ENCODE measurements around the gene ENDOV.

The ENDOV gene

DNA sequence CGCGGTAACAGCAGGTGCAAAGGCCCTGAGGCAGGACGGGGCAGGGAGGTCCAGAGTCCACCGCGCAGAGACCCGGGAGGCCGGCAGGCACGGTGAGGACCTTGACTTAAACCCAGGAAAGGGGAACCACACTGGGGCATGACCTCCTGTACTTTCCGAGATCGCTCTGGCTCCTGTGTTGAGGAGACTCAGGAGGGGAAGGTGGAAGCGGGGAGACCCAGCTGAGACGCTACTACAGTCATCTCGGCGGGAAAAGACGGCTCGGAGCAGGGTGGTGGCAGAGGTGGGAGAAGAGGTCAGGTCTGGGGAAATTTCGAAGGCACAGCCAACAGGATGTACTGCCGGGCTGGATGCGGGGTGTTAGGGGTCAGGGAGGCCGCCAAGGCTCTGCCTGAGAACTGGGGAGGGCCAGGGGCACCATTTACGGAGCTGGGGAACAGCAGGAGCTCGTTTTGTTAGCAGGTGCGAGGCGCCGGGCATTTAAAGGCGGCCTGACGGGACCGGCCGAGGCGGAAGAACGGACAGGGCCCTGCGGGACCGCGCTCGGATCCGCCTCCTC is 39.1 kb downstream of the ENDOV start:
- TF ChIP-seq, protein P1, sequence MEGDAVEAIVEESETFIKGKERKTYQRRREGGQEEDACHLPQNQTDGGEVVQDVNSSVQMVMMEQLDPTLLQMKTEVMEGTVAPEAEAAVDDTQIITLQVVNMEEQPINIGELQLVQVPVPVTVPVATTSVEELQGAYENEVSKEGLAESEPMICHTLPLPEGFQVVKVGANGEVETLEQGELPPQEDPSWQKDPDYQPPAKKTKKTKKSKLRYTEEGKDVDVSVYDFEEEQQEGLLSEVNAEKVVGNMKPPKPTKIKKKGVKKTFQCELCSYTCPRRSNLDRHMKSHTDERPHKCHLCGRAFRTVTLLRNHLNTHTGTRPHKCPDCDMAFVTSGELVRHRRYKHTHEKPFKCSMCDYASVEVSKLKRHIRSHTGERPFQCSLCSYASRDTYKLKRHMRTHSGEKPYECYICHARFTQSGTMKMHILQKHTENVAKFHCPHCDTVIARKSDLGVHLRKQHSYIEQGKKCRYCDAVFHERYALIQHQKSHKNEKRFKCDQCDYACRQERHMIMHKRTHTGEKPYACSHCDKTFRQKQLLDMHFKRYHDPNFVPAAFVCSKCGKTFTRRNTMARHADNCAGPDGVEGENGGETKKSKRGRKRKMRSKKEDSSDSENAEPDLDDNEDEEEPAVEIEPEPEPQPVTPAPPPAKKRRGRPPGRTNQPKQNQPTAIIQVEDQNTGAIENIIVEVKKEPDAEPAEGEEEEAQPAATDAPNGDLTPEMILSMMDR (IDR thresholded peaks at IDR 0.05; ENCODE audit: insufficient read depth, low read depth, low read length, missing control alignments) = no peak
- peak overlapping the region; percentile 78 for H3K4me3 ChIP-seq (ENCODE audit: low read length)
- no peak for DNase-seq (ENCODE audit: low read depth)

DNA sequence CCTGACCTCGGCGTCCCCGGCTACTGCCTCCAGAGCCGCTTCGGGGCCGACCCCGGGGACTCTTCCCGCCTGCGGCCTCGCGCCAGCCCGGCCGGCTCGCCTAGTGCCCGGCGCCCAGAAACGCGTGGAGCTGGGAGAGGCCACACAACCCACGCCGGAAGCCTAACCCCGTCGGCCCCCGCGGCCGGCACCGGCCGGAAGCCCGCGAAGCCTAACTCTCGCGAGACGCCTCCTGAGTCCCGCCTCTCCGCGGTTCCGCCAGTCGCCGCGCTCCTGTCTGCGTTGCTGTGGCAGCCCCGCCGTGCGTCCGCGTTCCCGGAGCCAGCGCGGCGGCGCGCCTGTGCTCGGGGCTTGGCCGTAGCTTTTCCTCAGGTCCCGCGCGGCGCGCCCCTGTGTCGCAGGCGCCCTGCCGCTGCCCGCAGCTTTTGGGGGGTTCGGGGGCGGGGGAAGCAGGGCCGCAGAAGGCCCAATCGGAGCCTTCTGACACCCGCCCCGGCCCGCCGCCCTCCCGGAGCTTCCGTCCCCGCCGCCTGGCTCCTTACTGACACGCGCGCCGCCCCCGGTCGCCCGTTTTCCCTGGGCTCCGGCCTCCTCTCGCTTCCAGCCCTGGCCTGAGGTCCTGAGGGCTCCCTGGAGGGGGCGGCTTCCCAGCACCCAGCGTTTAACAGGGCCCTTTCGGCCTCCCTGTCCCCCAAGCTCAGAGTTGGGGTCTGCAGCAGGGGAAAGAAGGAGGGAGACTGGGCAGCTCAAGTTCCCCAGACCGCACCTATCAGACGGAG is 39.8 kb downstream of the ENDOV start:
- H3K4me3 ChIP-seq (ENCODE audit: low read length) = peak overlapping the region; percentile 78
- peak; percentile 96 for DNase-seq (ENCODE audit: low read depth)
- TF ChIP-seq, protein P1 (IDR thresholded peaks at IDR 0.05; ENCODE audit: insufficient read depth, low read depth, low read length, missing control alignments) = no peak

DNA sequence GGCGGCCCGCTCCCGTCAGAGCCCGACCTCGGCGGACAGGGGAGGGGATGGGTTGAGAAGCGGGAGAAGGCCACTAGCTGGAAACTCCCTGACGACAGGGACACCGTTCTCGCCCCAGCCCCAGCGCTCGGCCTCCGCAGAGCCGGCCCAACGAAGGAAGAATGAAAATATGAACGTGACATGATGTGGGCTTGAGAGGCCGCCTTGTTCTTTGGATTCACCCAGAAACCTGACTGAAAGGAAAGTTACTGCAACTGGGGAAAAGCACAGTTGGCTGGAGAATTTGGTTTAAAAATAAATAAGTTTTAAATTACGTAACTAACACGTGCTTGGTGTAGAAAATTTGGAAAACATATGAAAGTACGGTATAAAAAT is 40.4 kb downstream of the ENDOV start:
- TF ChIP-seq, protein P1 (IDR thresholded peaks at IDR 0.05; ENCODE audit: insufficient read depth, low read depth, low read length, missing control alignments) = no peak
- no peak for DNase-seq (ENCODE audit: low read depth)
- H3K4me3 ChIP-seq (ENCODE audit: low read length) = peak overlapping the region; percentile 78

DNA sequence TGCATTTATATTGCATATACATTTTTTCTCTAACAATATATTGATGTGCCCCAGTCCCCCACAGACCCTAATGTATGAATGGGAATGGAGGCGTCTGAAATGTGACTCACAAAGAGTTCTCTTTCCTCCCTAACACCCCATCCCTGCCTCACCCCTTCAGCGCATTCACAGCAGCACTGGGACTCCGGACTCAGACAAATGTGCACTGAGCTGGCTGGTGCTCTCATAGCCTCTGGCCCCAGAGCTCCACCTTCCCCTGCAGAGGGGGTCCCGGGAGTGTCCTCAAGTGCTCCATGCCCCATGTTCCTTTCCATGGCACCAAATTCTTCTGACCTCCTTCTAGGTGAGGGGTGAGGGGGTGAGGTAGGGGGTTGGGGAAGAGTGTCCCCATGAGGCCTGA is 40.8 kb downstream of the ENDOV start:
- TF ChIP-seq, protein P1 (IDR thresholded peaks at IDR 0.05; ENCODE audit: insufficient read depth, low read depth, low read length, missing control alignments) = no peak
- DNase-seq (ENCODE audit: low read depth) = no peak
- H3K4me3 ChIP-seq (ENCODE audit: low read length) = peak overlapping the region; percentile 78

DNA sequence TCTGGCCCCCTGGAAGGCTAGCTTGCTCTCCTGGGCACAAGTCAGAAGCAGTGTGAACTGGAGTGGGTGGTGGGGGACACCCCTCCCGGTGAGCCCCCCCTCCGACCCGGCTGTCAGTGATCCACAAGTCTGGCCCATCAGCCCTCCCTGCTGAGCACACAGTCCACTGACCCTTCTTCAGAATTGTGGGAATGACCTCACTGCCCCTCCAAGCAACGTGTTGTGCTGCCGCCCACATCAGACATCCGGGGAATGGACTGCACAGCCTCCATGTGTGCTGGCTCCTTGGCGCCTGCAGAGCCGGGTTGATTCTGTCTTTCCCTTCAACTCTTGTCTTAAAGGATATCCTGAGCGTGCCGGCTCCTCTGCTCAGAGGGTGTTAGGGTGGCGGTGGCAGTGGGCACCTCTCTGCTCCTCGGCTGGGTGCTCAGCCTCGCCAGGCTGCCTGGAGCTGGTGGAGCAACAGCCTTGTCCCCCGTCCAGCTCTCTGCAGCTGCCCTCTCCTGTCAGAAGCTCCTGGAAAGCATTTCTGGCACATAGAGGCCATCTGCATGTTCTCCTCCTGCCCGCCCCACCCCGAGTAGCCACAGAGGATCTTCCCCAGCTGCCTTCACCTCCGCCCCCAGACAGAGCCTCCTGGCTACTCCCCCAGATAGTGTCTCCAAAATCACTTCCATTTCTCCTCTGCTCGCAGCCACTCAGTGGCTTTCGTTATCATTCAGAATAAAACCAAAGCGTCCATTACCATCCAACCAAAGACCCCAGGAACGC is 41.7 kb downstream of the ENDOV start:
- TF ChIP-seq, protein P1 (IDR thresholded peaks at IDR 0.05; ENCODE audit: insufficient read depth, low read depth, low read length, missing control alignments) = no peak
- H3K4me3 ChIP-seq (ENCODE audit: low read length) = no peak overlapping the region
- DNase-seq (ENCODE audit: low read depth) = no peak

DNA sequence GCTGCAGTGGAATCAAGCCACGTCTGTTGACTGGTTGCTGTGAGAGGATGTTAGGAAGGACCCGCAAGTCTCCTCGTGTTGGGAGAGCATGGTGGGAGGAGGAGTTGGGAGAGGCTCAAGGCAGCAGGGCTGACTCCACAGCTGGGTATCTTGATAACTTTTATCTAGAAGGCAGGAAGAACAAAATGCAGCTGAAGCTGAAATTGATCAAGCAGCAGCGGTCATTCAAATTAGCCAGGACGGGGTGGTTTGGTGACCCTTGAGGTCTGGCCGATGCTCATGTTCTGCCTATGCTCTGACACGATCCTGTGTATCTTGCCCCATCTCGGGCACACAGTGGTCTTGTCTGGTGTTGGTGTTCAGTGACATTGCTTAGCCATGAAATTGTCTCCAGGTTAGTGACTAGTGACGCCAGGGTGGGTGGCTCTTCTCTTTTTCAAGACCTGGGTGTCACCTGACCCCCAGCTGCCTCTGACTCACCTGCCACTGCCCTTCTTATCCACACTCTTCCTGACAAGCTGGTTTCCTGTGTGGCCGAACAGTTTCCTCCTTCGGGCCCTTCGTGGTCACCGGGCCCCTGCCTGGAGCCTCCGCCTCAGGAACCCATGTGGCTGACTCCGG is 42.4 kb downstream of the ENDOV start:
- TF ChIP-seq, protein P1 (IDR thresholded peaks at IDR 0.05; ENCODE audit: insufficient read depth, low read depth, low read length, missing control alignments) = no peak
- H3K4me3 ChIP-seq (ENCODE audit: low read length) = no peak overlapping the region
- no peak for DNase-seq (ENCODE audit: low read depth)
